WTC11 (cell line): ENCODE results near the gene POLR2L. TPM values are rescaled to one million over a fixed set of nuclear protein-coding genes. Genes with fewer than 3 reads are reported as not detected.

Experiments
- AR ChIP-seq: fragments of 250-450 bp; sonication (Bioruptor Pico); IDR thresholded peaks from 2 replicates; pipeline ENCODE4 v1.9.0; 2021; ENCODE audit warnings: mild to moderate bottlenecking
- ARID4B ChIP-seq: sonication (generic); formaldehyde crosslinking; IDR thresholded peaks from 2 replicates; pipeline ENCODE4 v1.8.0; 2023; ENCODE audit warnings: missing genetic modification reagents, mild to moderate bottlenecking, borderline replicate concordance
- ATF3 ChIP-seq: sonication (generic); formaldehyde crosslinking; conservative IDR thresholded peaks from 2 replicates; pipeline ENCODE4 v1.8.1; 2022; ENCODE audit warnings: mild to moderate bottlenecking, missing genetic modification reagents
- CREM ChIP-seq: sonication (generic); formaldehyde crosslinking; IDR thresholded peaks from 2 replicates; pipeline ENCODE4 v1.8.1; 2022; ENCODE audit warnings: mild to moderate bottlenecking, missing genetic modification reagents, moderate library complexity
- ELF4 ChIP-seq: sonication (generic); formaldehyde crosslinking; IDR thresholded peaks from 2 replicates; pipeline ENCODE4 v1.8.1; 2022; ENCODE audit warnings: low read depth, mild to moderate bottlenecking, moderate library complexity, missing genetic modification reagents
- ERG ChIP-seq: fragments of 250-450 bp; sonication (Bioruptor Pico); IDR thresholded peaks from 2 replicates; pipeline ENCODE4 v1.8.0; 2021; ENCODE audit warnings: mild to moderate bottlenecking
- FOXJ3 ChIP-seq: sonication (generic); formaldehyde crosslinking; IDR thresholded peaks from 2 replicates; pipeline ENCODE4 v1.9.0; 2021; ENCODE audit warnings: missing genetic modification reagents, mild to moderate bottlenecking, borderline replicate concordance
- JAZF1 ChIP-seq: fragments of 250-450 bp; sonication (Bioruptor Pico); IDR thresholded peaks from 2 replicates; pipeline ENCODE4 v1.9.0; 2021; ENCODE audit warnings: moderate library complexity, mild to moderate bottlenecking, inconsistent platforms
- KAT7 ChIP-seq: sonication (generic); formaldehyde crosslinking; IDR thresholded peaks from 2 replicates; pipeline ENCODE4 v1.8.1; 2023; ENCODE audit warnings: missing genetic modification reagents, mild to moderate bottlenecking, borderline replicate concordance
- MAX ChIP-seq: sonication (generic); formaldehyde crosslinking; IDR thresholded peaks from 2 replicates; pipeline ENCODE4 v1.8.0; 2022; ENCODE audit warnings: mild to moderate bottlenecking, missing genetic modification reagents
- MXD4 ChIP-seq: fragments of 250-450 bp; sonication (Bioruptor Pico); IDR thresholded peaks from 2 replicates; pipeline ENCODE4 v1.8.0; 2021; ENCODE audit warnings: mild to moderate bottlenecking, moderate library complexity, borderline replicate concordance
- NFE2L1 ChIP-seq: sonication (generic); formaldehyde crosslinking; IDR thresholded peaks from 2 replicates; pipeline ENCODE4 v1.8.1; 2023; ENCODE audit warnings: missing genetic modification reagents
- NR1H2 ChIP-seq: sonication (generic); formaldehyde crosslinking; IDR thresholded peaks from 2 replicates; pipeline ENCODE4 v1.9.0; 2021; ENCODE audit warnings: mild to moderate bottlenecking, moderate library complexity, missing genetic modification reagents
- PRDM15 ChIP-seq: sonication (generic); formaldehyde crosslinking; IDR thresholded peaks from 2 replicates; pipeline ENCODE4 v1.8.0; 2022; ENCODE audit warnings: missing genetic modification reagents
- RORB ChIP-seq: fragments of 250-450 bp; sonication (Bioruptor Pico); IDR thresholded peaks from 2 replicates; pipeline ENCODE4 v1.9.0; 2021; ENCODE audit warnings: mild to moderate bottlenecking
- SMAD3 ChIP-seq: sonication (generic); formaldehyde crosslinking; IDR thresholded peaks from 2 replicates; pipeline ENCODE4 v1.8.0; 2022; ENCODE audit warnings: missing genetic modification reagents, mild to moderate bottlenecking, borderline replicate concordance
- TCF7 ChIP-seq: sonication (generic); formaldehyde crosslinking; IDR thresholded peaks from 2 replicates; pipeline ENCODE4 v1.8.0; 2022; ENCODE audit warnings: mild to moderate bottlenecking, low read depth, missing genetic modification reagents, moderate library complexity
- ZNF281 ChIP-seq: sonication (generic); formaldehyde crosslinking; IDR thresholded peaks from 2 replicates; pipeline ENCODE4 v1.8.0; 2023; ENCODE audit warnings: mild to moderate bottlenecking, missing genetic modification reagents
- ZNF423 ChIP-seq: fragments of 250-450 bp; sonication (Bioruptor Pico); IDR thresholded peaks from 2 replicates; pipeline ENCODE4 v2.1.2; 2022; ENCODE audit warnings: mild to moderate bottlenecking, moderate library complexity
- ZNF425 ChIP-seq: fragments of 250-450 bp; sonication (Bioruptor Pico); conservative IDR thresholded peaks from 2 replicates; pipeline ENCODE4 v1.9.0; 2021; ENCODE audit warnings: mild to moderate bottlenecking
- total RNA-seq: library from RNA; stranded (reverse); gene quantifications from 3 replicates; pipeline ENCODE4 v1.2.3, GENCODE V29; 2021

Gene POLR2L
- total RNA-seq, 1 experiment from 2014 or later = 152 TPM

GRCh38 chr11:797296-798092 is 44.8 kb downstream of the POLR2L start (continued):
- TF ChIP-seq MXD4 (no peak), ATF3 (no peak), ZNF423 (peak; percentile 60; the same call in 1 of the 2 replicates), MAX (CRISPR knock-in tag) (peak; percentile 59; the same call in 1 of the 2 replicates), CREM (no peak), ZNF425 (CRISPR knock-in tag) (no peak), NR1H2 (CRISPR knock-in tag) (no peak), TCF7 (CRISPR knock-in tag) (no peak), KAT7 (CRISPR knock-in tag) (no peak), AR (CRISPR knock-in tag) (no peak), ELF4 (no peak), FOXJ3 (CRISPR knock-in tag) (no peak), ARID4B (CRISPR knock-in tag) (0 out of 2 replicates have a peak, but pooled peaks have one; percentile 7), JAZF1 (no peak), NFE2L1 (no peak), ZNF281 (CRISPR knock-in tag) (no peak), RORB (CRISPR knock-in tag) (no peak), SMAD3 (CRISPR knock-in tag) (0 out of 2 replicates have a peak, but pooled peaks have one; percentile 33), PRDM15 (no peak), ERG (no peak)
